ENCODE results near the gene SLC22A17.

The SLC22A17 gene

GRCh38 chr14:23297096-23297495, 55.6 kb downstream of the SLC22A17 start:
- no peak for DNase-seq (ENCODE audit: low read depth, low spot score)
- no peaks in the 10 kb centered on the region for H3K4me1 ChIP-seq (ENCODE audit: control insufficient read depth, insufficient read depth, low read length)
- no peak overlapping the region for H3K4me3 ChIP-seq (ENCODE audit: low read length)
- WGBS (ENCODE audit: insufficient coverage, insufficient read length), result no CpG with 5 or more reads among the region's 7 CpGs
- no peak overlapping the region for H3K27ac ChIP-seq (ENCODE audit: low read length)
- no peaks in the 10 kb centered on the region for H3K9me3 ChIP-seq (ENCODE audit: control insufficient read depth, insufficient read depth, low read length)
- H3K36me3 ChIP-seq (ENCODE audit: control insufficient read depth, insufficient read depth, low read length), result no peaks in the 10 kb centered on the region
- peaks cover 38% of the 10 kb centered on the region for H3K27me3 ChIP-seq (ENCODE audit: control insufficient read depth, insufficient read depth, low read length)

Measured in iPS DF 6.9 (cell line).